ENCODE measurements around the gene CYB5B. TPM values are rescaled to one million over a fixed set of nuclear protein-coding genes. Genes with fewer than 3 reads are reported as not detected.

CYB5B gene
- polyA plus RNA-seq, 1 of the 3 experiments (the other 2 are of a cell fraction), result 64.4 TPM

GRCh38 chr16:69495821-69496220 is 71.4 kb downstream of the CYB5B start:
- no peaks in the 10 kb centered on the region for H3K27me3 ChIP-seq (ENCODE audit: insufficient read depth)
- 38% methylated on average over 8 of the region's 9 CpGs for WGBS (ENCODE audit: low lambda C conversion rate)
- CTCF ChIA-PET, result interaction anchor here (0.8 to 1.1 kb wide), 3 partner anchors 19 to 106 kb away, joined by 3 read pairs; no protein-coding TSS in a partner anchor
- TF ChIP-seq CTCF (IDR thresholded peaks at IDR 0.05) (no peak), GABPA (IDR thresholded peaks at IDR 0.05; ENCODE audit: low read depth) (no peak), FOXJ3 (CRISPR knock-in tag; IDR thresholded peaks at IDR 0.05) (peak; percentile 94), EZH2phosphoT487 (IDR thresholded peaks at IDR 0.05; ENCODE audit: borderline replicate concordance, low read depth) (no peak), CHD2 (IDR thresholded peaks at IDR 0.05; ENCODE audit: low read length, partially characterized antibody) (peak; percentile 87), TEAD4 (IDR thresholded peaks at IDR 0.05; ENCODE audit: borderline replicate concordance, insufficient read depth) (no peak), IRF3 (IDR thresholded peaks at IDR 0.05; ENCODE audit: low read depth, low read length) (no peak), USF2 (IDR thresholded peaks at IDR 0.05; ENCODE audit: borderline replicate concordance, low read depth, low read length) (no peak), RFX5 (IDR thresholded peaks at IDR 0.05; ENCODE audit: low read length) (no peak), GATA2 (CRISPR knock-in tag; IDR thresholded peaks at IDR 0.05) (peak; percentile 96), SMC3 (IDR thresholded peaks at IDR 0.05; ENCODE audit: low read depth, low read length) (no peak), PBX3 (IDR thresholded peaks at IDR 0.05) (peak; percentile 26; the same call in 1 of the 2 replicates), REST (IDR thresholded peaks at IDR 0.05; ENCODE audit: low read depth, low read length) (no peak), MAX (IDR thresholded peaks at IDR 0.05; ENCODE audit: low read depth) (no peak), MEF2A (IDR thresholded peaks at IDR 0.05; ENCODE audit: borderline replicate concordance, low read depth) (no peak), TCF12 (IDR thresholded peaks at IDR 0.05) (peak; percentile 42; the same call in 1 of the 2 replicates), NRF1 (IDR thresholded peaks at IDR 0.05; ENCODE audit: low read depth, low read length) (no peak), EP300 (IDR thresholded peaks at IDR 0.05; ENCODE audit: borderline replicate concordance in 1 of 2, low read depth in 1 of 2, low read length in 1 of 2) (peak in 1 of 2 experiments; percentile 90; a peak in 2 of 4 replicates), TAF1 (IDR thresholded peaks at IDR 0.05; ENCODE audit: borderline replicate concordance, low read depth, low read length) (no peak), SIN3A (IDR thresholded peaks at IDR 0.05; ENCODE audit: borderline replicate concordance, low read depth, low read length) (no peak), NFIC (IDR thresholded peaks at IDR 0.05; ENCODE audit: borderline replicate concordance) (no peak), FOXM1 (IDR thresholded peaks at IDR 0.05; ENCODE audit: low read depth) (no peak), MXI1 (IDR thresholded peaks at IDR 0.05; ENCODE audit: low read depth, low read length) (peak; percentile 42; the same call in 1 of the 2 replicates)

More at GRCh38 chr16:69495821-69496220, 71.4 kb downstream of the CYB5B start:
- Histone ChIP-seq H3K79me2 (ENCODE audit: insufficient read depth) (no peaks in the 10 kb centered on the region), H3K4me3 (ENCODE audit: low read depth in 2 of 2, low read length in 1 of 2) (no peak overlapping the region), H2AFZ (ENCODE audit: low read depth) (no peak overlapping the region), H3K27ac (ENCODE audit: low read depth in 2 of 2, low read length in 1 of 2) (peak overlapping the region in 1 of 2 experiments; percentile 93; a peak in 2 of 4 replicates), H3K4me2 (no peak overlapping the region), H4K20me1 (ENCODE audit: insufficient read depth) (no peaks in the 10 kb centered on the region), H3K4me1 (ENCODE audit: control insufficient read depth in 1 of 2, insufficient read depth in 2 of 2, low read depth in 1 of 2, low read length in 1 of 2) (peaks cover 0 to 22% of the 10 kb centered on the region in 2 experiments; a peak in 2 of 4 replicates), H3K9me3 (no peaks in the 10 kb centered on the region), H3K9me2 (no peaks in the 10 kb centered on the region), H3F3A (replicated peaks; ENCODE audit: insufficient read depth) (no peaks in the 10 kb centered on the region), H3K36me3 (replicated peaks in 1 of 2; ENCODE audit: control insufficient read depth in 1 of 2, insufficient read depth in 2 of 2, low read length in 1 of 2) (no peaks in the 10 kb centered on the region), H3K9ac (no peak overlapping the region)
- POLR2A ChIA-PET, result no interaction called here
- peak; percentile 82 for DNase-seq

All from SK-N-SH (cell line).